ENCODE results near the gene TTC9B.

The TTC9B gene

DNA sequence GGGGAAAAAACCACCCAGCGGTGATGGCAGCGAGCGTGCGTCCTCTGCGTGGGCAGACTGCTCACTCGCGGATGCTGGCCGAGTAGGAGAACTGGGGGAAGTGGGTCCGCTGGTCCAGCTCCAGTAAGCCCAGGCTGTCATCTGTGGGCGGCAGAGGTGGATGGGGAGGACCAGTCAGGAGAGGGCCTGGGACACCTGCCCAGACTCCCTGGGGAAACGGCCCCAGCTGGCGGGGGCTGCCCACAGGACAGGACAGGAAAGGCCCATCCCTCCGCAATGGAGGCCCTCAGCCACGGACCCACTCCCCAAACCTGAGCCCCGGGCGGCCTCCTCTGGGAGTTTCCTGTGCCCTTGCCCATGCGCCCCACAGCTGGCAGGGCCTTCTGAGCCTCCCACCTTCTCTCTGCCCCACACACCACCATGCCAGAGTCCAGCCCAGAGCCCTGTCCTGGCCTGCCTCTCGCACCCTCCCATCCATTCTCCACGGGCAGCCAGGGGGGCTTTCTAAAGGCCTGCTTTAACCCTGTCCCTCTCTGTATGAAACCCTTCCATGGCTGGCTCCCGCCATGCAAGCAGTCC is 15.7 kb upstream of the TTC9B start:
- Histone ChIP-seq H2AFZ (ENCODE audit: low read length) (no peak overlapping the region), H3K4me1 (ENCODE audit: insufficient read depth, low read length, severe bottlenecking) (no peaks in the 10 kb centered on the region), H3K36me3 (ENCODE audit: insufficient read depth, low read length) (peaks cover 53% of the 10 kb centered on the region), H3K27ac (ENCODE audit: low read depth, low read length, poor library complexity, severe bottlenecking) (no peak overlapping the region), H3K27me3 (ENCODE audit: insufficient read depth, low read length) (no peaks in the 10 kb centered on the region), H3K79me2 (ENCODE audit: insufficient read depth, low read length) (no peaks in the 10 kb centered on the region), H3F3A (ENCODE audit: insufficient read depth, low read length) (no peaks in the 10 kb centered on the region; the same call in 1 of the 2 replicates), H4K20me1 (ENCODE audit: insufficient read depth, low read length) (no peaks in the 10 kb centered on the region), H3K9me3 (ENCODE audit: low read length) (no peaks in the 10 kb centered on the region), H3K4me2 (ENCODE audit: low read length) (no peak overlapping the region), H3K4me3 (ENCODE audit: low read depth, low read length, poor library complexity, severe bottlenecking) (no peak overlapping the region), H3K9me2 (ENCODE audit: low read depth, low read length) (no peaks in the 10 kb centered on the region), H3K9ac (ENCODE audit: low read length) (no peak overlapping the region)
- TF ChIP-seq EZH2 (IDR thresholded peaks at IDR 0.05; ENCODE audit: borderline replicate concordance, low read length) = no peak
- TF ChIP-seq, protein P1, sequence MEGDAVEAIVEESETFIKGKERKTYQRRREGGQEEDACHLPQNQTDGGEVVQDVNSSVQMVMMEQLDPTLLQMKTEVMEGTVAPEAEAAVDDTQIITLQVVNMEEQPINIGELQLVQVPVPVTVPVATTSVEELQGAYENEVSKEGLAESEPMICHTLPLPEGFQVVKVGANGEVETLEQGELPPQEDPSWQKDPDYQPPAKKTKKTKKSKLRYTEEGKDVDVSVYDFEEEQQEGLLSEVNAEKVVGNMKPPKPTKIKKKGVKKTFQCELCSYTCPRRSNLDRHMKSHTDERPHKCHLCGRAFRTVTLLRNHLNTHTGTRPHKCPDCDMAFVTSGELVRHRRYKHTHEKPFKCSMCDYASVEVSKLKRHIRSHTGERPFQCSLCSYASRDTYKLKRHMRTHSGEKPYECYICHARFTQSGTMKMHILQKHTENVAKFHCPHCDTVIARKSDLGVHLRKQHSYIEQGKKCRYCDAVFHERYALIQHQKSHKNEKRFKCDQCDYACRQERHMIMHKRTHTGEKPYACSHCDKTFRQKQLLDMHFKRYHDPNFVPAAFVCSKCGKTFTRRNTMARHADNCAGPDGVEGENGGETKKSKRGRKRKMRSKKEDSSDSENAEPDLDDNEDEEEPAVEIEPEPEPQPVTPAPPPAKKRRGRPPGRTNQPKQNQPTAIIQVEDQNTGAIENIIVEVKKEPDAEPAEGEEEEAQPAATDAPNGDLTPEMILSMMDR (IDR thresholded peaks at IDR 0.05; ENCODE audit: low read length) = no peak

DNA sequence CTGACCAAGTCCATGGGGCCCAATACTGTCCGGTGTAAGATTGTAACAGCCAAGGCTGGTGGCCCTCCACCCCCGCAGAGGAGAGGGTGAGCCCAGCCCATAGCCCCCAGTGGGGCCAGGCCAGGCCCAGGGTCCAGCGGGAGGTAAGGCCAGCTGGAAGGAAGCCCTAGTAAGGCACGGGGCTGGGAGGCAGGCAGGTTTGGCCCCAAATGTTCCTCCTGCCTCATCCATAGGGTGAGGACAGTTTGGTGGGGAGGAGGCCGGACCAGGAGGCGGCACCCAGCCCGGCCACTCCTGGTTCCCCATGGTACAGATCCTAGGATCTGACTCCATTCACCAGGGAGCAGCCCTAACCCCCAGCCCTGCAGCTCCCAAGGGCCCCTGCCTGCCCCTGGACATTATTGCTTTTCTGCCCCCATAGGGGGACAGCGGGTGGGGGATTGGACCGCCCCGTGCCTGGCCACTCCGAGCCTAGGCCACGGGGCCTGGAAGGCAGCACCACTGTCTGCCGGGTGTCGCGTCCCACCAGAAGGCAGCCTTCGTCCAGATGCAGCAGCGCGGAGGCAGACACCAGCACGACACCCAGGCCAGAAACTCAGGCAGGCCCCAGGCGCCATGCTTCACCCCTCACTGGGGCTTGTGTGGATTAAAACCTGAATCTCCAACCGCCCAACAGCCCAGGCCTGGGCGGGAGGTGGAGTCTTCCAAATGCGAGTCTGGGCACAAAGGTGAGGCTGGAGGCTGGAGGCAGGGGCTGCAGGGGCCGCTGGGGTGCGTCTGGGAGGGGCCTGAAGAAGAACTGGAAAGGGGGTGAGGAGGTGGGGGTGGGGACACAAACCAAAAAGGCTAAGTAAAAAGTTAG is 15.0 kb upstream of the TTC9B start:
- Histone ChIP-seq H2AFZ (ENCODE audit: low read length) (no peak overlapping the region), H3K4me2 (ENCODE audit: low read length) (no peak overlapping the region), H3K9me2 (ENCODE audit: low read depth, low read length) (no peaks in the 10 kb centered on the region), H3K79me2 (ENCODE audit: insufficient read depth, low read length) (no peaks in the 10 kb centered on the region), H3K27me3 (ENCODE audit: insufficient read depth, low read length) (no peaks in the 10 kb centered on the region), H3K9me3 (ENCODE audit: low read length) (no peaks in the 10 kb centered on the region), H3F3A (ENCODE audit: insufficient read depth, low read length) (no peaks in the 10 kb centered on the region; the same call in 1 of the 2 replicates), H3K36me3 (ENCODE audit: insufficient read depth, low read length) (peaks cover 45% of the 10 kb centered on the region), H3K27ac (ENCODE audit: low read depth, low read length, poor library complexity, severe bottlenecking) (no peak overlapping the region), H4K20me1 (ENCODE audit: insufficient read depth, low read length) (no peaks in the 10 kb centered on the region), H3K4me3 (ENCODE audit: low read depth, low read length, poor library complexity, severe bottlenecking) (no peak overlapping the region), H3K9ac (ENCODE audit: low read length) (no peak overlapping the region), H3K4me1 (ENCODE audit: insufficient read depth, low read length, severe bottlenecking) (no peaks in the 10 kb centered on the region)
- TF ChIP-seq EZH2 (IDR thresholded peaks at IDR 0.05; ENCODE audit: borderline replicate concordance, low read length) = no peak
- TF ChIP-seq, protein P1 (IDR thresholded peaks at IDR 0.05; ENCODE audit: low read length) = no peak

DNA sequence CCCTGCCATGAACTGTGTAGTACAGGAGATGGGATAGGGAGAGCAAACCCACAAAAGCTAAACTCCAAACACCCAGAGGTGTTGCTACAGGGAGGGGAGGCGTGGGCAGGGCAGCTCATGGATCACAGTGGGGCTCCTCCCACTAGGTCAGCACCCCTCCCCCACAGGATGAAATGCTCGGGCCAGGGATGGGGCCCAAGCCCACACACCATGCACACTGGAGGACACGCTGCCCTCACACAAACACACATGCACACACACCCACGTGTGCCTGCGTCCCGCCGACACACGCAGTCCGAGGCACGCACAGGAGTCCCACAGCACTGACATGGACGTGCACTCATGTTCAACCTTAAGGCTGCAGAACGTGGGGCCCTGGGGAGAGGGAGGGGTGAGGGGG is 14.3 kb upstream of the TTC9B start:
- Histone ChIP-seq H2AFZ (ENCODE audit: low read length) (no peak overlapping the region), H3K4me2 (ENCODE audit: low read length) (no peak overlapping the region), H3K79me2 (ENCODE audit: insufficient read depth, low read length) (no peaks in the 10 kb centered on the region), H3K9me3 (ENCODE audit: low read length) (no peaks in the 10 kb centered on the region), H3K9ac (ENCODE audit: low read length) (no peak overlapping the region), H3K36me3 (ENCODE audit: insufficient read depth, low read length) (peaks cover 39% of the 10 kb centered on the region), H3F3A (ENCODE audit: insufficient read depth, low read length) (no peaks in the 10 kb centered on the region; the same call in 1 of the 2 replicates), H3K9me2 (ENCODE audit: low read depth, low read length) (no peaks in the 10 kb centered on the region), H3K4me1 (ENCODE audit: insufficient read depth, low read length, severe bottlenecking) (no peaks in the 10 kb centered on the region), H3K27ac (ENCODE audit: low read depth, low read length, poor library complexity, severe bottlenecking) (no peak overlapping the region), H3K4me3 (ENCODE audit: low read depth, low read length, poor library complexity, severe bottlenecking) (no peak overlapping the region), H3K27me3 (ENCODE audit: insufficient read depth, low read length) (no peaks in the 10 kb centered on the region), H4K20me1 (ENCODE audit: insufficient read depth, low read length) (no peaks in the 10 kb centered on the region)
- TF ChIP-seq EZH2 (IDR thresholded peaks at IDR 0.05; ENCODE audit: borderline replicate concordance, low read length) = no peak
- TF ChIP-seq, protein P1 (IDR thresholded peaks at IDR 0.05; ENCODE audit: low read length) = no peak

Data from OCI-LY1 (cell line).